PFSK-1 (cell line): Measurements from ENCODE around the gene ATG16L1.

Experiments used
- FOXP2 ChIP-seq: optimal IDR thresholded peaks from 2 replicates; pipeline ENCODE3; 2011; ENCODE audit warnings: borderline replicate concordance, control low read depth, inconsistent platforms; ENCODE audit not compliant: insufficient read depth; ENCODE audit errors: extremely low read length, extremely low read depth
- POLR2AphosphoS5 ChIP-seq: IDR thresholded peaks from 2 replicates; pipeline ENCODE4 v1.6.1; 2012; ENCODE audit warnings: low read depth, mild to moderate bottlenecking, control low read depth, low read length, moderate library complexity
- SIN3A ChIP-seq: IDR thresholded peaks from 2 replicates; pipeline ENCODE4 v1.6.1; 2012; ENCODE audit warnings: mild to moderate bottlenecking, low read length, moderate library complexity, borderline replicate concordance; ENCODE audit not compliant: insufficient read depth
- TAF1 ChIP-seq: IDR thresholded peaks from 2 replicates; pipeline ENCODE4 v1.6.1; 2012; ENCODE audit warnings: low read length, control low read depth, borderline replicate concordance; ENCODE audit not compliant: insufficient read depth
- TF ChIP-seq, protein P1 (sequence below), 2 experiments: IDR thresholded peaks; 2 replicates each; pipeline versions ENCODE4 v1.6.1 to v1.8.0; 2011 to 2012; ENCODE audit warnings: low read depth in 2 of 2, low read length in 2 of 2, control low read depth in 1 of 2, inconsistent platforms in 1 of 2, mild to moderate bottlenecking in 1 of 2, moderate library complexity in 1 of 2; ENCODE audit not compliant: insufficient read depth in 1 of 2

ATG16L1 gene

DNA sequence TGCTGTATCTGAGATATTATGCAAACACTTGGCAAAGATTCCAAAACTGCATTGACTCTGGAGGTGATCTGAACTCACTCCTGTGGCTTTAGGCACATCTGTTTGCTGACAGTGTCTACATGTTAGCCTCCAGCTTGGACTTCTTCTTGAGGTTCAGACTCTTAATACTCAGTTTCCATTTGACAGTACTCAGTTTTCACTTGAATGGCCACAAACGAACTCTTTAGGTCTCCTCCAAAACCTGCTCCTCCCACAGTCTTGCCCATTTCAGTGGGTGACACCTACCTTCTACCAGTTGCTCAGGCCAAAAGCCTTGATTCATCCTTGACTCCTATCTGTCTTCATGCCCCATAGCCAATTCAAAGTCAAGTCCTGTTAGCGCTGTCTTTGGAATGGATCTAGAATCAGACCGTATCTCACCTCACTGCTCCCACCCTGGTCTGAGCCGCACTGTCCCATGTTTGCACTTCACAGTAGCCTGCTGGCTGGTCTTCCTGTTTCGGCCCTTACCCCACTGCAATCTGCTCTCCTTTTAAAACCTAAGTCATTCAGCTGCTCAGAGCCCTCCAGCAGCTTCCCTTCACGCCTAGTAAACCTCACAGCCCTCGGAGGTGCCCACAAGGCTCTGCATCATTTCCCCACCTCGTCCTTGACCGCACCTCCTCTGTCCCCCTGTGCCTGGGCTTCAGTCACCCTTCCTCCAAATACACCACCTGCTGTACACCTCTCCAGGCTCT lies 10.5 kb downstream of the ATG16L1 start:
- TF ChIP-seq SIN3A: no peak

DNA sequence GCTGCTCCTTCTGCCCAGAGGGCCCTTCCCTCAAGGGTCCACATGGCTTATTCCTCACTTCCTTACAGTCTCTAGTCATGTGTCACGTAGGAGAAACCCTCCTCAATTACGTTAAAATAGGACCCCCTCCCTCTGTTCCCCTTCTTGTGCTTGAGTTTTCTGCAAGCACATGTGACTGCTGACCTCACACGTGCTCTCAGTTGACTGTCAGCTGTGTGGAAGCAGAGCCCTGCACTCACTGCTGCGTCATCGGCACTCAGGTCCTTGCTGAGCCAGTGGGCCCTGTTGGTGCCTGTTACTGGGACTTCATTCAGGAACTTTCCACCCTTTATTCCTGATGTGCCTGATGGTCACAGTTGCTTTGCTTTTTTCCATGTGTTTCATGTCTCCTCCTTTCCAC lies 11.1 kb downstream of the ATG16L1 start:
- TF ChIP-seq SIN3A: no peak
- TF ChIP-seq TAF1: no peak
- no peak for TF ChIP-seq POLR2AphosphoS5
- TF ChIP-seq FOXP2: no peak
- TF ChIP-seq, protein P1, sequence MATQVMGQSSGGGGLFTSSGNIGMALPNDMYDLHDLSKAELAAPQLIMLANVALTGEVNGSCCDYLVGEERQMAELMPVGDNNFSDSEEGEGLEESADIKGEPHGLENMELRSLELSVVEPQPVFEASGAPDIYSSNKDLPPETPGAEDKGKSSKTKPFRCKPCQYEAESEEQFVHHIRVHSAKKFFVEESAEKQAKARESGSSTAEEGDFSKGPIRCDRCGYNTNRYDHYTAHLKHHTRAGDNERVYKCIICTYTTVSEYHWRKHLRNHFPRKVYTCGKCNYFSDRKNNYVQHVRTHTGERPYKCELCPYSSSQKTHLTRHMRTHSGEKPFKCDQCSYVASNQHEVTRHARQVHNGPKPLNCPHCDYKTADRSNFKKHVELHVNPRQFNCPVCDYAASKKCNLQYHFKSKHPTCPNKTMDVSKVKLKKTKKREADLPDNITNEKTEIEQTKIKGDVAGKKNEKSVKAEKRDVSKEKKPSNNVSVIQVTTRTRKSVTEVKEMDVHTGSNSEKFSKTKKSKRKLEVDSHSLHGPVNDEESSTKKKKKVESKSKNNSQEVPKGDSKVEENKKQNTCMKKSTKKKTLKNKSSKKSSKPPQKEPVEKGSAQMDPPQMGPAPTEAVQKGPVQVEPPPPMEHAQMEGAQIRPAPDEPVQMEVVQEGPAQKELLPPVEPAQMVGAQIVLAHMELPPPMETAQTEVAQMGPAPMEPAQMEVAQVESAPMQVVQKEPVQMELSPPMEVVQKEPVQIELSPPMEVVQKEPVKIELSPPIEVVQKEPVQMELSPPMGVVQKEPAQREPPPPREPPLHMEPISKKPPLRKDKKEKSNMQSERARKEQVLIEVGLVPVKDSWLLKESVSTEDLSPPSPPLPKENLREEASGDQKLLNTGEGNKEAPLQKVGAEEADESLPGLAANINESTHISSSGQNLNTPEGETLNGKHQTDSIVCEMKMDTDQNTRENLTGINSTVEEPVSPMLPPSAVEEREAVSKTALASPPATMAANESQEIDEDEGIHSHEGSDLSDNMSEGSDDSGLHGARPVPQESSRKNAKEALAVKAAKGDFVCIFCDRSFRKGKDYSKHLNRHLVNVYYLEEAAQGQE (IDR thresholded peaks at IDR 0.05; ENCODE audit: insufficient read depth in 1 of 2, low read depth in 2 of 2, low read length in 2 of 2): no peak

DNA sequence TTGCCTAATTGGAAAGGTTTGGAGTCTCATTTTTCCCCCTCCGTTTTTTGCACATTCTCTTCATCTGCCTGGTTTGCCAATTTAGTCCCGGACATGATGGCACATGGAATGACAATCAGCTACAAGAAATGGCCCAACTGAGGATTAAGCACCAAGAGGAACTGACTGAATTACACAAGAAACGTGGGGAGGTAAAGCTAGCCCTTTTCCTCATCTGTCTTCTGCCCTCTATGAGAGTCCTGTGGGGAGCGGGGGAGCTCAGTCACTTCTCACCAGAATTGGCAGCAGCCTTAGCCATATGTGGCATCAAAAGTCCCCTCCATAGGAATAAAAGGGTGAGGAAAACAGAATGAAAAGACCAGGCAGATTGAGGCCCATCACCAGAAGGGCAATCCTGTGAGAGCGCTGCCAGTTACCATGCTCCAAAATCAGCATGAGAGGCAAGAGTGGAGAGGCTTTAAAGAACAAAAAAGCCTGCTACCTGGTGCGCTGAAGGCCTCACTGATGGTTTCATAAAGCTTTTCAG lies 11.6 kb downstream of the ATG16L1 start:
- no peak for TF ChIP-seq SIN3A
- TF ChIP-seq TAF1: no peak
- TF ChIP-seq, protein P1 (IDR thresholded peaks at IDR 0.05; ENCODE audit: insufficient read depth in 1 of 2, low read depth in 2 of 2, low read length in 2 of 2): no peak
- TF ChIP-seq FOXP2: no peak
- TF ChIP-seq POLR2AphosphoS5: no peak

DNA sequence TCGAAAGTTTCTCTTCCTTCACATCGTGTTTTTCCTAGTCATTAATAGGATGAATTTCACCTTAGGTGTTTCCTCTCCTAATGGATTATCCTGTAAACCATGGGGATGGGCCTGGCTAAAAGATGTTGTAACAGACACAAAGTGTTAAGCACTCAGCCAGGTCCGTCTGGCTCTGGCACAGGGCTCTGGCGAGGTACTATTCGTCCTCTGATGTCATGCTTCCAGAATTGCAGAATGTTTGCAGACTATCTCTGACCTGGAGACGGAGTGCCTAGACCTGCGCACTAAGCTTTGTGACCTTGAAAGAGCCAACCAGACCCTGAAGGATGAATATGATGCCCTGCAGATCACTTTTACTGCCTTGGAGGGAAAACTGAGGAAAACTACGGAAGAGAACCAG lies 13.2 kb downstream of the ATG16L1 start:
- TF ChIP-seq SIN3A (no peak), POLR2AphosphoS5 (no peak), TAF1 (no peak), FOXP2 (no peak)
- TF ChIP-seq, protein P1 (IDR thresholded peaks at IDR 0.05; ENCODE audit: insufficient read depth in 1 of 2, low read depth in 2 of 2, low read length in 2 of 2): no peak

DNA sequence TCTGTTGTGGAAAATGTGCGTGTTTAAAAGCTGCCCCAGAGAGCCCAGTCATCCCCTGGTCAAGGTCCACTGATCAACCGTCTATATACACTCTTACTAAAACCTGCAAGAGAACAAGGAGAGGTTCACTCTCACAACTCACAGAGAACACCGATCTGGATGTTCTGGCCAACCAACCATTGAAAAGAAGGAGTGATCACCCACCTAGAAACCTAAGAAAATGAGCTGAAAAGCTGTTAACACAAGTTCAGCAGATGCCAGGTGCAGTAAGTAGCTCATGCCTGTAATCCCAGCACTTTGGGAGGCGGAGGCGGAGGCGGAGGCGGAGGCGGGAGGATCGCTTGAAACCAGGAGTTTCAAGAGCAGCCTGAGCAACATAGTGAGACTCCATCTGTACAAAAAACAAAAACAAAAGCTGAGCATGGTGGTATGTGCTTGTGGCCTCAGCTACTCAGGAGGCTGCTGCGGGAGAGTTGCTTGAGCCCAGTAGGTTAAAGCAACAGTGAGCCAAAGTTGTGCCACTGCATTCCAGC lies 14.5 kb downstream of the ATG16L1 start:
- no peak for TF ChIP-seq FOXP2
- no peak for TF ChIP-seq POLR2AphosphoS5

DNA sequence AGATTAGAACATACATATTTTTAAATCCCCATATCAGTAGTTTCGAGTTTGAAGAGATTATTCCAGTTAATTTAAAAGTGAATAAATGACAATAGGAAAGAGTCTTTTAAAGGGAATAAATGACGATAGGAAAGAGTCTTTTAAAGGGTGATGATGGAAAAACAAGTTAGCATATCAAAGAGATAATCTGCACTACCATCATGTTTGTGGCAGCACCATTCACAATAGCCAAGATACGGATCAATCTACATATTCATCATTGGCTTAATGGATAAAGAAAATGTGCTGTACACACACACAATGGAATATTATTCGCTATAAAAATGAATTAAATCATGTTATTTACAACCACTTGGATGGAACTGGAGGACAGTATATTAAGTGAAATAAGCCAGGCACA lies 15.0 kb downstream of the ATG16L1 start:
- TF ChIP-seq POLR2AphosphoS5: no peak
- no peak for TF ChIP-seq SIN3A
- no peak for TF ChIP-seq TAF1
- no peak for TF ChIP-seq FOXP2
- TF ChIP-seq, protein P1 (IDR thresholded peaks at IDR 0.05; ENCODE audit: insufficient read depth in 1 of 2, low read depth in 2 of 2, low read length in 2 of 2): no peak
